Measurements from ENCODE around the gene CYP1A1. TPM values are rescaled to one million over a fixed set of nuclear protein-coding genes. Genes with fewer than 3 reads are reported as not detected.
"Not testable (repeated sequence)": the region's sequence is repeated elsewhere in the genome, so short reads cannot be mapped to it uniquely, and the experiment has no call there.

CYP1A1 gene
- total RNA-seq, 2 experiments from 2014 or later = 0.29 TPM; not detected in 1

GRCh38 chr15:74746389-74746788 lies 21.1 kb upstream of the CYP1A1 start:
- Histone ChIP-seq H2AFZ (ENCODE audit: low read length) (no peak overlapping the region), H3K4me1 (ENCODE audit: insufficient read depth, low read length, poor library complexity, severe bottlenecking) (no peaks in the 10 kb centered on the region), H3K79me2 (ENCODE audit: insufficient read depth, low read depth, low read length) (no peaks in the 10 kb centered on the region), H3K9me3 (ENCODE audit: low read length) (no peaks in the 10 kb centered on the region), H4K20me1 (ENCODE audit: insufficient read depth, low read length) (no peaks in the 10 kb centered on the region), H3K9me2 (ENCODE audit: insufficient read depth, low read length) (no peaks in the 10 kb centered on the region), H3K4me2 (ENCODE audit: low read length) (no peak overlapping the region), H3K4me3 (ENCODE audit: low read depth, low read length, poor library complexity, severe bottlenecking) (no peak overlapping the region), H3K27ac (ENCODE audit: low read depth, low read length, poor library complexity, severe bottlenecking) (no peak overlapping the region), H3K36me3 (ENCODE audit: insufficient read depth, low read length) (no peaks in the 10 kb centered on the region)
- POLR2A ChIA-PET = no interaction called here
- BruUV-seq (replicated peaks) = no TSS peak
- intact Hi-C loops (cut with micrococcal nuclease; ENCODE audit: unreplicated experiment) = loop anchor here (5.0 kb wide), 1 partner anchor 216 kb away; no protein-coding TSS in a partner anchor
- CTCF ChIA-PET (ENCODE audit: unreplicated experiment) = no interaction called here
- DNase-seq (ENCODE audit: low spot score) = no peak
- TF ChIP-seq EZH2phosphoT487 (IDR thresholded peaks at IDR 0.05; ENCODE audit: borderline replicate concordance, low read depth, low read length) (no peak), CTCF (conservative IDR thresholded peaks at IDR 0.05; ENCODE audit: low read length) (no peak)

- H3K4me2 ChIP-seq (ENCODE audit: low read length) = no peak overlapping the region
- H4K20me1 ChIP-seq (ENCODE audit: insufficient read depth, low read length) = no peaks in the 10 kb centered on the region
- no peak overlapping the region for H3K4me3 ChIP-seq (ENCODE audit: low read depth, low read length, poor library complexity, severe bottlenecking)
- intact Hi-C loops (cut with micrococcal nuclease; ENCODE audit: unreplicated experiment) = no loop called here
- no TSS peak for BruUV-seq (replicated peaks)
- H3K36me3 ChIP-seq (ENCODE audit: insufficient read depth, low read length) = no peaks in the 10 kb centered on the region
- TF ChIP-seq CTCF (conservative IDR thresholded peaks at IDR 0.05; ENCODE audit: low read length) = no peak
- no peak for TF ChIP-seq EZH2phosphoT487 (IDR thresholded peaks at IDR 0.05; ENCODE audit: borderline replicate concordance, low read depth, low read length)
- H3K9me3 ChIP-seq (ENCODE audit: low read length) = no peaks in the 10 kb centered on the region
- no peak overlapping the region for H3K27ac ChIP-seq (ENCODE audit: low read depth, low read length, poor library complexity, severe bottlenecking)
- POLR2A ChIA-PET = interaction anchor here (0.7 kb wide), 1 partner anchor 1923 kb away, joined by 4 read pairs; no protein-coding TSS in a partner anchor
- no peaks in the 10 kb centered on the region for H3K9me2 ChIP-seq (ENCODE audit: insufficient read depth, low read length)
- H3K4me1 ChIP-seq (ENCODE audit: insufficient read depth, low read length, poor library complexity, severe bottlenecking) = no peaks in the 10 kb centered on the region
- H3K79me2 ChIP-seq (ENCODE audit: insufficient read depth, low read depth, low read length) = no peaks in the 10 kb centered on the region
- H2AFZ ChIP-seq (ENCODE audit: low read length) = no peak overlapping the region
- no peak for DNase-seq (ENCODE audit: low spot score)
- CTCF ChIA-PET (ENCODE audit: unreplicated experiment) = no interaction called here
Observed at GRCh38 chr15:74742422-74742821, 17.1 kb upstream of the CYP1A1 start.

- POLR2A ChIA-PET; BruUV-seq (replicated peaks); H3K4me2 ChIP-seq (ENCODE audit: low read length): not testable (repeated sequence)
Observed at GRCh38 chr15:74738239-74738638, 12.9 kb upstream of the CYP1A1 start.

More at GRCh38 chr15:74738239-74738638, 12.9 kb upstream of the CYP1A1 start:
- intact Hi-C loops (cut with micrococcal nuclease; ENCODE audit: unreplicated experiment); H3K9me2 ChIP-seq (ENCODE audit: insufficient read depth, low read length); DNase-seq (ENCODE audit: low spot score); H3K27ac ChIP-seq (ENCODE audit: low read depth, low read length, poor library complexity, severe bottlenecking); CTCF ChIA-PET (ENCODE audit: unreplicated experiment); H3K4me3 ChIP-seq (ENCODE audit: low read depth, low read length, poor library complexity, severe bottlenecking); H3K36me3 ChIP-seq (ENCODE audit: insufficient read depth, low read length); H3K9me3 ChIP-seq (ENCODE audit: low read length); H3K79me2 ChIP-seq (ENCODE audit: insufficient read depth, low read depth, low read length); H4K20me1 ChIP-seq (ENCODE audit: insufficient read depth, low read length); H2AFZ ChIP-seq (ENCODE audit: low read length); H3K4me1 ChIP-seq (ENCODE audit: insufficient read depth, low read length, poor library complexity, severe bottlenecking): not testable (repeated sequence)
